DOHH2 (cell line): Measurements from ENCODE around the gene MEGF8.

Experiments used
- H3F3A ChIP-seq: fragments of 200-600 bp; sonication (generic), shearing (Covaris generic); 2 replicates; pipeline ENCODE4 v1.6.0; 2016; ENCODE audit warnings: antibody characterized with exemption, mild to moderate bottlenecking; ENCODE audit not compliant: control insufficient read depth, insufficient read depth
- H3K27ac ChIP-seq: fragments of 200-600 bp; sonication (generic); 2 replicates; pipeline ENCODE4 v1.5.1; 2014; ENCODE audit warnings: low read depth, mild to moderate bottlenecking, low read length, moderate library complexity
- H3K27me3 ChIP-seq: fragments of 200-600 bp; sonication (generic); 2 replicates; pipeline ENCODE4 v1.6.1; 2014; ENCODE audit warnings: mild to moderate bottlenecking, low read length, mixed read lengths; ENCODE audit not compliant: control insufficient read depth
- H3K36me3 ChIP-seq: fragments of 200-600 bp; sonication (generic); 2 replicates; pipeline ENCODE4 v1.6.1; 2014; ENCODE audit warnings: mild to moderate bottlenecking, low read length, moderate library complexity, mixed read lengths; ENCODE audit not compliant: control insufficient read depth
- H3K4me1 ChIP-seq: fragments of 200-600 bp; sonication (generic); 2 replicates; pipeline ENCODE4 v1.6.1; 2014; ENCODE audit warnings: mild to moderate bottlenecking, low read length, mixed read lengths; ENCODE audit not compliant: control insufficient read depth
- H3K4me2 ChIP-seq: fragments of 200-600 bp; sonication (generic); 2 replicates; pipeline ENCODE4 v1.6.0; 2014; ENCODE audit warnings: mild to moderate bottlenecking, low read length, moderate library complexity
- H3K4me3 ChIP-seq: fragments of 200-600 bp; sonication (generic); 2 replicates; pipeline ENCODE4 v1.5.1; 2014; ENCODE audit warnings: mild to moderate bottlenecking, low read length, mixed read lengths
- H3K79me2 ChIP-seq: fragments of 200-600 bp; sonication (generic); 2 replicates; pipeline ENCODE4 v1.6.1; 2014; ENCODE audit warnings: mild to moderate bottlenecking, low read length, mixed read lengths; ENCODE audit not compliant: control insufficient read depth
- H3K9me2 ChIP-seq: fragments of 200-600 bp; sonication (generic); replicated peaks from 2 replicates; pipeline ENCODE4 v1.6.1; 2014; ENCODE audit warnings: mild to moderate bottlenecking, low read length, mixed read lengths; ENCODE audit not compliant: control insufficient read depth
- H3K9me3 ChIP-seq: fragments of 200-600 bp; sonication (generic); 2 replicates; pipeline ENCODE4 v1.6.1; 2014; ENCODE audit warnings: antibody characterized with exemption, low read length, mixed read lengths; ENCODE audit not compliant: control insufficient read depth, insufficient read depth
- H4K20me1 ChIP-seq: fragments of 200-600 bp; sonication (generic); 2 replicates; pipeline ENCODE4 v1.6.0; 2014; ENCODE audit warnings: low read depth, mild to moderate bottlenecking, antibody characterized with exemption, low read length, moderate library complexity; ENCODE audit not compliant: control insufficient read depth, insufficient read depth
- CTCF ChIP-seq: fragments of 200-600 bp; sonication (generic); IDR thresholded peaks from one replicate; pipeline ENCODE4 v1.5.1; 2014; ENCODE audit warnings: antibody characterized with exemption, mild to moderate bottlenecking, low read depth, low read length; ENCODE audit not compliant: poor library complexity, severe bottlenecking
- EZH2phosphoT487 ChIP-seq: fragments of 200-600 bp; sonication (generic); IDR thresholded peaks from 2 replicates; pipeline ENCODE4 v1.6.1; 2017; ENCODE audit warnings: borderline replicate concordance, mild to moderate bottlenecking, antibody characterized with exemption, low read length, moderate library complexity, mixed read lengths

Gene MEGF8

GRCh38 chr19:42403586-42403985 lies 78.2 kb downstream of the MEGF8 start:
- Histone ChIP-seq H3K4me3 (no peak overlapping the region), H3K27ac (no peak overlapping the region), H4K20me1 (no peaks in the 10 kb centered on the region; the same call in 1 of the 2 replicates), H3K36me3 (peaks cover 43% of the 10 kb centered on the region), H3F3A (peaks cover 2% of the 10 kb centered on the region; the same call in 1 of the 2 replicates), H3K27me3 (no peaks in the 10 kb centered on the region), H3K4me1 (peaks cover 15% of the 10 kb centered on the region), H3K4me2 (no peak overlapping the region), H3K9me3 (no peaks in the 10 kb centered on the region), H3K9me2 (no peaks in the 10 kb centered on the region), H3K79me2 (0 out of 2 replicates have a peak, but pooled peaks cover 2% of the 10 kb centered on the region)
- TF ChIP-seq EZH2phosphoT487: no peak
- no peak for TF ChIP-seq CTCF

- H3K36me3 ChIP-seq: peaks cover 50% of the 10 kb centered on the region
- H3F3A ChIP-seq: no peaks in the 10 kb centered on the region; the same call in 1 of the 2 replicates
- H3K9me2 ChIP-seq: no peaks in the 10 kb centered on the region
- no peaks in the 10 kb centered on the region for H3K27me3 ChIP-seq
- no peak overlapping the region for H3K4me3 ChIP-seq
- no peak overlapping the region for H3K4me2 ChIP-seq
- peaks cover 11% of the 10 kb centered on the region for H3K4me1 ChIP-seq
- H3K79me2 ChIP-seq: no peaks in the 10 kb centered on the region
- TF ChIP-seq CTCF (no peak), EZH2phosphoT487 (no peak)
- no peaks in the 10 kb centered on the region for H4K20me1 ChIP-seq
- H3K9me3 ChIP-seq: no peaks in the 10 kb centered on the region
- H3K27ac ChIP-seq: no peak overlapping the region
These were observed 80.7 kb downstream of the MEGF8 start for GRCh38 chr19:42406111-42406510.

- no peaks in the 10 kb centered on the region; the same call in 1 of the 2 replicates for H3F3A ChIP-seq
- no peak for TF ChIP-seq EZH2phosphoT487
- TF ChIP-seq CTCF: no peak
- no peak overlapping the region for H3K4me2 ChIP-seq
- no peak overlapping the region for H3K27ac ChIP-seq
- H3K4me1 ChIP-seq: peaks cover under 1% of the 10 kb centered on the region; the same call in 1 of the 2 replicates
- no peaks in the 10 kb centered on the region; the same call in 1 of the 2 replicates for H3K79me2 ChIP-seq
- peaks cover 50% of the 10 kb centered on the region for H3K36me3 ChIP-seq
- no peaks in the 10 kb centered on the region for H3K27me3 ChIP-seq
- no peaks in the 10 kb centered on the region for H4K20me1 ChIP-seq
- H3K4me3 ChIP-seq: no peak overlapping the region
- no peaks in the 10 kb centered on the region for H3K9me3 ChIP-seq
- no peaks in the 10 kb centered on the region for H3K9me2 ChIP-seq
These were observed 81.8 kb downstream of the MEGF8 start for GRCh38 chr19:42407085-42407815.
